GM12874 (cell line): Measurements from ENCODE around the gene CEP95.
A peak's percentile ranks its signal among the peaks of the same experiment; 100 is the strongest.

ENCODE experiments used
- TF ChIP-seq, protein P1 (sequence below): IDR thresholded peaks from 2 replicates; pipeline ENCODE4 v1.5.1; 2011; ENCODE audit warnings: low read depth, mild to moderate bottlenecking, control low read depth, low read length, moderate library complexity; ENCODE audit not compliant: insufficient read depth

Gene CEP95

DNA sequence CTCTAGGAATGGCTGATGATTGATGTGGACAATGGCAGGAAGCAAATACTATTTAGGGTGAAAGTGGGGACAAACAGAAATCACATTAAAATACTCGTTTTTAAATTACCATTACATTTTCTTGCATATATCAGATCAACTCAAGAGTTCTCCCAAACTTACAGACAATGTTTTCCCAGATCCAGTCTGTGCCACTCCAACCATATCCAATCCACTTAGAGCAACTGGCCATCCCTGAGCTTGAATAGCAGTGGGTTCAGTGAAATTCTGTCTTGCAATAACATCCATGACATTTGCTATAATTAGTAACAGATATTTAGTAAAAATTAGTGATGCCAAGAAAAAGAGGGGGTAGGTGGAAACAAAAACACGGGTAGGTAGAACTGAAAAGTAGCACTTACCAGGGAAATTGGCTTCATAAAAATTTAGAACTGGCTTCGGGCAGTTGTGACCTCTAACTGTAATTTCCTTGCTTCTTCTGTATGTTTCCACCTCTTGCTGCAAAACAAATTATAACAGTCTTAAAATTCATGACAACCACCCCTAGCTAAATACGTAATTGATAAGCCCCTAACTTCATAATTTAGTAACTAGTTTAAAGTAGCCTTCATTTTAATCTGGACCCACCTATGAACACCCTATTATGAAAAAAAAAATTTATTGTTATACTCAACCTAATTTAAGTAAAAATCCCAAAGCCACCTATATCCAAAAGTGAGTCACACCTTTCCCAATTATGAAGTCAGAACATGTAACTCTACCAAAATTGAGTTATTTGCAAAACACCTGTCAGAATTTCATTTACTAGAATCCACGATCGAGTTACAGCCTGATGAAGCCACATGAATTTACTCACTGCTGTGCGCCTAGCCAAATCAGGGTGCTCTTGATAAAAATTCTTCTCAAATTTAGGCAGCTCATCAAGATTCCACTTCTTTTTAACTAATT, 2.7 kb upstream of the CEP95 start:
- TF ChIP-seq, protein P1, sequence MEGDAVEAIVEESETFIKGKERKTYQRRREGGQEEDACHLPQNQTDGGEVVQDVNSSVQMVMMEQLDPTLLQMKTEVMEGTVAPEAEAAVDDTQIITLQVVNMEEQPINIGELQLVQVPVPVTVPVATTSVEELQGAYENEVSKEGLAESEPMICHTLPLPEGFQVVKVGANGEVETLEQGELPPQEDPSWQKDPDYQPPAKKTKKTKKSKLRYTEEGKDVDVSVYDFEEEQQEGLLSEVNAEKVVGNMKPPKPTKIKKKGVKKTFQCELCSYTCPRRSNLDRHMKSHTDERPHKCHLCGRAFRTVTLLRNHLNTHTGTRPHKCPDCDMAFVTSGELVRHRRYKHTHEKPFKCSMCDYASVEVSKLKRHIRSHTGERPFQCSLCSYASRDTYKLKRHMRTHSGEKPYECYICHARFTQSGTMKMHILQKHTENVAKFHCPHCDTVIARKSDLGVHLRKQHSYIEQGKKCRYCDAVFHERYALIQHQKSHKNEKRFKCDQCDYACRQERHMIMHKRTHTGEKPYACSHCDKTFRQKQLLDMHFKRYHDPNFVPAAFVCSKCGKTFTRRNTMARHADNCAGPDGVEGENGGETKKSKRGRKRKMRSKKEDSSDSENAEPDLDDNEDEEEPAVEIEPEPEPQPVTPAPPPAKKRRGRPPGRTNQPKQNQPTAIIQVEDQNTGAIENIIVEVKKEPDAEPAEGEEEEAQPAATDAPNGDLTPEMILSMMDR = no peak

DNA sequence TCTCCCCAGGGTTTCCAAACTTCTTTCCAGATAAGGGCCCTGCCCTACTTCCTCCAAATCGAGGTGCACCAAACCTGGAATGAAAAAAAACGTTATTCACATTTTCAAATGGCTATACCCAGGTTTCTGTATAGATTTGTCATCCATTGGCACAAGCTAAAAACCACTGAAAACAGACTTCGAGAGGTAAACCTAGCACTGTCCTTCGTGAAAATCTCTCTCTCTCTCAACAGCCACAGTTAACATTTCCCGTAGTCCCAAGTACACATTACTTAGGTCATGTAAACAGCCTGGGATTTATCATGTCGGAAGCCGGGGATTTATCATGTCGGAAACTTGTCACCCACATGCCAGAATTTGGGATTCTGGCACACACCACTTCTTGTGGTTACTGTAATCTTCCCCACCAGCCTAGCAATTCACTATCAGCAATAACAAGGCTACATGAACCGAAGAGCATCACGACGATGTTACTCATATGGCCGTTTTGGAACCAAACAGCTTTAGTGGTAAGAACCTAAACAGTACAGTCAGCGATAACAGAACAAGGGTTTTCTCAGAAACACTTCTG, 1.9 kb upstream of the CEP95 start:
- TF ChIP-seq, protein P1 = no peak

DNA sequence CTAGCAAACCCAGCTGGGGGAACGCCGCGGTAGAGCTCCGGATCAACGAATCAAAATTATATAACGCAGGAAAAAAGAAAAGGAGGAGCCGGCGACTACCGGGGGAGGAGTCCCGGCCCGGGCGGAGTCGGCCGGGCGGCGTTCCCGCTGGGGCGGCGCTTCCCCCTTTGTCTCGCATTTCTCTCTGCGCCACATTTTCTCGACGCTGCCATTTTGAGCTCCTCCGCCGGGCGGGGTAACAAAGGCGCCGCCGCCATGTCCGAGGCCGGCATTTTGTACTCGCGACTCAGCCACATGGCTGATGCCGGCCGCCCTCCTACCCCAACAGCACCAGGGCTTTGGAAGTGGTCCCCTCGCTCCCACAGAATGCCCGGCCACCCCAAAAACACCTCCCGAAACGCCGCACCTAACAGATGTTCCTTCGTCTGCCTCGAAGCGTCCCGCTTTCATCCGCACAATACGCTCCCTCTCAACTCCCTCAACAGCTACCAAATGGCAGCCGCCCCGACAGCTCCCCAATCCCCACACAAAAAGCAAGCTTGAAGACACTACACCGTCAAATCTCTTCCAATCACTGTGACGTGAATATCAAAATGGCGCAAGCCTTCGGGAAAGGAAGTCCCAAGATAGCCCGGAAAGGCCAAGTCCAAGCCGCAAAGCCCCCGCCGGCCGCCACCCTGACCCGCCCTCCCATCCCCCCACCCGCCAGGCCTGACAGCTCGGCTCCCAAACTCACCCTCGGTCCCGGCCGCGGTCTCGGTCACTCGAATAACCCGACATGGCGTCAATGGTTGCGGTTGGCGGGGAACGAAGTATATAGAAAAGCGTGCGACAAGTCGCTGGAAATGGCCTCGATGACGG, 1.2 kb upstream of the CEP95 start:
- TF ChIP-seq, protein P1 = no peak

DNA sequence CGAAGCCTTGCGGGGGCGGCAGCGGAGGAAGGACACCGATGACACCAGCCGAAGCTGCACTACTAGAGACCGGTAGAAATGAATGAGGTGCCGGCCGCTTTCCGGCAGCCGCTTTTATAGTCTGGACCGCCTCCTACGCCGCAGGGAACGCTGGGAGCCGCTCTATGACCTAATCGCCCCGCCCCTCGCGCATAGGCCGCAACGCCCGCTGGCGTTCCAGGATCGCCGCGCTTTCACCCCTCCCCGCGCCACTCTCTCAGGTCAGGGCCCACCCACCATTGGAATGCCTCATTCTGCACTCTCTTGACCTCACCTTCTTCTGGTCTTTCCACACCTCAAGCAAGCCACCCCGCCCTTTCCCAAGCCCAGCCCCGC, 589 bp upstream of the CEP95 start, which contains the start of gene DDX5:
Gene DDX5, minus strand, starts transcription at position 89 of the 375 bp plus-strand sequence. CDS start 170 bp downstream, outside the sequence.
- TF ChIP-seq, protein P1 = no peak

DNA sequence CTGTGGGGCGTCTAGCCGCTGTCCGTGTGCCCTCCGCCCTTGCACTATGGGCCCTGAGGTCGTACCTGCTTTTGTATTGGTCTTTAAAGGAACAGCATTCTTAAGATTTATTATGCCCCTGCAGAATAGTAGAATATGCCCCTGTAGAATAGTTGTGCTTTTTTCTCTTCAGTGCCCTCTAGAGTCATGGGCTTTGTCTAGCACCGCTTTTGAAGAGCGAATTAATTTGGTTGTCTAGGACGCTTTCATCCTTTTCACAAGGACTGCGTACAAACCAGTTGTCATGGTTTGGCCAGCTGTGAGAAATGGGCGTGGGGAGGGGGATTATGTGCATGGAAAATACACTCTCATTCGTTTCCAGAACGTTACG, 621 bp downstream of the CEP95 start:
- TF ChIP-seq, protein P1 = 0 out of 2 replicates have a peak, but pooled peaks have one; percentile 28

DNA sequence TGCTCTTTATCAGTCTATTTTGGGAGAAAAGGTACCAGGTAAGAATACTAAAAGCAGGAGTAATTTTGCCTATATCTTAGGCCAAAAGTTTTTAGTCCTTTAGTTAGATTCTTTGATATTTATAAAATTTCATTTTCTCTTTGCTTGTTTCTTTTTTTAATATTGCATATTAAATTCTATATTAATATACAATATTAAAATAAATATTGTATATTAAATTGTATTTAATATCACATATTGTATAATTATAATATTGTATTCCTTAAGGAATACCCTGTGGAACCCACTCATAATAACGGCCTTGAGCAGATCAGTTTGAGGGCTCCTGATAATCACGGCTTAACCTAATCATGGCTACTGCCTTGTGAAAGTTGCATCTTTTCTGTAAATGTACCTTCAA, 1.9 kb downstream of the CEP95 start:
- TF ChIP-seq, protein P1 = no peak

DNA sequence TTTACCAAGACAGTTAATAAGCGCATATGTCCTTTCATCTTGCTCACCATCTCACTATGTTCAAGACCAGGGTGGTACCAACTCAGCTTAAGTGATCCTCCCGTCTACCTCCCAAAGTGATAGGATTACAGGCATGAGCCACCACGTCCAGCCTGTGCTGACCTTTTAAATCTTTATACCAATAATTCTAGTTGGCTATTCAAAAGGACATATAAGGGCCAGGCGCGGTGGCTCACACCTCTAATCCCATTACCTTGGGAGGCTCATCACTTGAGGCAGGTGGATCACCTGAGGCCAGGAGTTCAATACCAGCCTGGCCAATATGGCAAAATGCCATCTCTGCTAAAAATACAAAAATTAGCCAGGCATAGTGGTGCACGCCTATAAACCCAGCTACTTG, 2.4 kb downstream of the CEP95 start:
- TF ChIP-seq, protein P1 = no peak
